ENCODE measurements around the gene CARD8. TPM values are rescaled to one million over a fixed set of nuclear protein-coding genes. Genes with fewer than 3 reads are reported as not detected.
A peak's percentile ranks its signal among the peaks of the same experiment; 100 is the strongest.

The CARD8 gene
- total RNA-seq, 1 donor from 2014 or later: 47.2 TPM

- no peak for DNase-seq
These were observed 49.2 kb downstream of the CARD8 start for GRCh38 chr19:48206397-48207093.

DNA sequence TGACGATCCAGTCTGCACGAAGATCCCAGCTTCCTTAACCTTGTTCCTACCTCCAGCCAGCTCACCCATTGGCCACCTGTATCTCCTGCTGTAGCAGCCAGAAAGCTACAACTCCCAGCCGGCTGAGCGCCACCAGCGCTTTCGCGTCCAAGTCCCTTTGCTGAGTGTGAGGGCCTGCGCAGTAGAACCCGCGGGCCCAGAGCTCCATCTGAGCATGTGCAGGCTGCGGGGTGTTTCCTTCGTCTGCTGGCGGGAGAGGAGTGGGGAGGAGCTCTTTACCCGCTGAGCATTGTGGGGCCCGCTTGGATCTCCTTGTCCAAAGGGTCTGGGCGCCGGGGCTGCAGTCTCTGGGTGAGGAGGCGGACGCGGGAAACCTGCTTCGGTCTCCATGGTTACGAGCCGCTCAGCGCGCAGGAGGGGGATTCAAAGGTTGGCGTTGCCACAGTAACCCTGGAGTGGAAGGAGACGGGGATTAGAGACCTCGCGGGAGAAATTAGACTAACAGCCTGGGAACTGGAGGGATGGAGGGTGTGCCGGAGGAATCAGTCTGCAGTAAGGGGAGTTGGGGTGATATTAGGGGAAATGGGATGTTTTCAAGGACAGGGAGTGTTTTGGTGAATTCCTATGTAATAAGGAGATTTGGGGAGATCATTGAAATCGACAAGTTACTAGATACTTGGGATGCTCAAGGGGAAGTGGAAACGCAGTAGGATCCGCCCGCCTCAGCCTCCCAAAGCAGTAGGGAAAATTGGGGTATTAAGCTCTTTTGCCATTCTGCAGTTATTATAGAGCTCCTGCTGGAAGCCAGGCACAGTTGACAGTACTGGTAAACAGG, 51.7 kb downstream of the CARD8 start:
- DNase-seq: peak; percentile 99

GRCh38 chr19:48203222-48203793, 52.4 kb downstream of the CARD8 start:
- no peak for DNase-seq

DNA sequence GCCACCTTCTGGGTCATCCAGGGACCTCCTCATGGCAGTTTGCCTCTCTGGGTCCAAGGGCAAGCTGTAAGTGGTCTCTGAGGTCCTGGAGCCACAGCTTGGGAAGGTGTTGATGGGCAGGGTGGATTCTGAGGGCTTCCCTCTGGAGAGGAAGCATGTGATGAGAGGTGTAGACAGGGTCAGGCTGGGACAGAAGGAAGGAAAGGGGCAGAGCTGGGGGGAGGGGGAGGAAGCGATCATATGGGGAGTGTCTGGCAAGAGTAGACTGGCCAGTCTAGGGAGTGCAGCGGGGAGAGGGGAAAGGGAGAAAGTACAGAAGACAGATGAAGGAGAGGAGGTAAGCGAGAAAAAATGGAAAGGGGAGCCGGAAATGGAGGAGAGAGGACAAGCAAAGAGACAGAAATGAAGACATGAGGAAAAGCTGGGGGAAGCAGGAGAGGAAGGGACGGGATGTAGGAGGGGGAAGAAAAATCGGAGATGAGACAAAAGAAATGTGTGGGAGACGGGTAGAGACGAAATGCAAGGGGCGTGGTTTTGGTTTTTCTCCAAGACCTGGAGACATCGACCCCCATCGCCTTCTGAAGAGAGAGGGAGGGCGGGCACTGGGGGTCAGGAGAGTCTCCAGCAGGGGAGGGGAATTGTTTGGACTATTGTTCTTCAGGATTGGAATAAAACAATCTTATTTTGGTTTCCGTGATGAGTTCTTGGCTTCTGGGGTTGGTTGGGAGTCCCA, 58.6 kb downstream of the CARD8 start:
- no peak for DNase-seq

GRCh38 chr19:48196321-48196763, 59.4 kb downstream of the CARD8 start:
- DNase-seq: no peak

GRCh38 chr19:48194844-48195830, 60.6 kb downstream of the CARD8 start:
- DNase-seq: no peak

GRCh38 chr19:48194041-48194843, 61.5 kb downstream of the CARD8 start:
- peak; percentile 28 for DNase-seq

DNA sequence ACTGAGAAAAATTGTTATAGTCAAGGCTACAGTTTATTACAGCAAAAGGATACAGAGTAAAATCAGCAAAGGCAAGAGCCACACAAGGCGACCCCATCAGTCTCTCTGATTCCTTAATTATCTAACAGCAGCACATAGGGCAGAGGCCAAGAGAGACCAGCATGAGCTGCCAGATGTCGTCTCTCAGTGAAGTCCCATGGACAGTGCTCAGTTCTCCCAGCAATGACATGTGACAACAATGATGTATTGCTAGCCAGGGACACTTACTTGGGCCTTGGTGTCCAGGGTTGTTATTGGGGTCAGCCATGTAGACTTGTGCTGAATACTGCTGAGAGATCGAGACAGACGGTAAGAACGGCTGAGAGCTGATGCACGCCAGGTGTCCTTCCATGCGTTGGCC, 63.0 kb downstream of the CARD8 start:
- DNase-seq: no peak

GRCh38 chr19:48190885-48191284, 64.8 kb downstream of the CARD8 start:
- DNase-seq: no peak

DNA sequence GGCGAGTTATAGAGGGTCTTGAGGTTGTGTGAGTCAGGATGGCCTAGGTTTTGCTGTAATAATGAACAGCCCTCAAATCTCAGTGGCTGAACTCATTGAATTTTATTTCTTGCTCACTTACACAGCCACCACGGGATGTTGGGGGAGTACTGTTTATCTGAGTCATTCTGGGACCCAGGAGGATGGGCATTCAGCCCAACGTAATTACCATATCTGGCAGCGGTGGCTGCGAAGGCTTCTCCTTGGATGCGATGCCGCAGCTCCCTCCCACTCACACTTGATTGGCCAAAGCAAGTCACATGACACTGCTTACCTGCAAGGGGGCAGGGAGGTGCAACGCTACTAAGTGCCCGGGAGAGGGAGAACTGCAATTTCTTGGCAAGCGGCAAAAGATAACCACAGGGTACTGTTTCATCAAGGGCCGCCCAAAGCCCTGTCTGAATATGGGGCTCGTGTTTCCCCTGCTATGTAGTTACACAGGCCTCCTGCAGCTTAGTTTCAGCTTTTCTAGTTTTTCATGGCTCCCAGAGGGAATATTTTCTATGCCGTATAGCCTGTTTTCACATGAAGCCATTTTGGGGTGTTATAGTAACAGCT, 65.3 kb downstream of the CARD8 start:
- DNase-seq: peak; percentile 53

GRCh38 chr19:48186541-48186991, 69.1 kb downstream of the CARD8 start:
- DNase-seq: peak; percentile 8

- DNase-seq: no peak
These were observed 69.7 kb downstream of the CARD8 start for GRCh38 chr19:48186015-48186414.

DNA sequence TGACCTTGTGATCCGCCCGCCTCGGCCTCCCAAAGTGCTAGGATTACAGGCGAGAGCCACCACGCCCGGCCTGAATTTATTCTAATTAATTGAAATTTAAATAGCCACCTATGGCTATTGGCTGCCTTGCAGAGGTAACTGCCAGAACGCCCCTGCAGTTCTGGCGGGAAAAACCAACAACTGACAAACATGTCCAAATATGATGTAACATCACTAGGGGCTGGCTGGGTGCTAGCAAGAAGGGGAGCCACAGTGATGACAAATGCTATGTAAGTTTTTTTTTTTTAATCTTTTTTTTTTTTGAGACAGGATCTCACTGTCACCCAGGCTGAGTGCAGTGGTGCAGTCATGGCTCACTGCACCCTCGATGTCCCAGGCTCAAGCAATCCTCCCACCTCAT, 72.4 kb downstream of the CARD8 start:
- no peak for DNase-seq

- no peak for DNase-seq
These were observed 73.3 kb downstream of the CARD8 start for GRCh38 chr19:48182434-48182833.

GRCh38 chr19:48181505-48181904, 74.2 kb downstream of the CARD8 start:
- no peak for DNase-seq

DNA sequence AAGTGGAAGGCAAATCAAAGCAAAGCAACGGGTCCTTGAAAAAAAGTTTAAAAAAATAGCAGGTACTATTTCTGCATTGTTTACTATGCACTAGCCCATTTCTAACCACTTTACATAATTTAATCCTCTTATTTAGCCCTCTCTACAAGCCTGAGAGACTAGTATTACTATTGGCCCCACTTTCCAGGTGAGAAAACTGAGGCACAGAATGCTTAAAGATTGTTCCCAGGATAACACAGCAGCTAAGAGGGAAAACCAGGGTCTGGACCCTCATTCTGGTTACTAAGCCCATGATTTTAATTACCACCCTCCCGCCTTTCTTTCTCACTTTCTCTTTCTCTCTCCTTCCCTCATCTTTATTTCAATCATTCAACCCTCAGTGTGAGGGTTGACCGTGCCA, 79.5 kb downstream of the CARD8 start:
- no peak for DNase-seq

DNA sequence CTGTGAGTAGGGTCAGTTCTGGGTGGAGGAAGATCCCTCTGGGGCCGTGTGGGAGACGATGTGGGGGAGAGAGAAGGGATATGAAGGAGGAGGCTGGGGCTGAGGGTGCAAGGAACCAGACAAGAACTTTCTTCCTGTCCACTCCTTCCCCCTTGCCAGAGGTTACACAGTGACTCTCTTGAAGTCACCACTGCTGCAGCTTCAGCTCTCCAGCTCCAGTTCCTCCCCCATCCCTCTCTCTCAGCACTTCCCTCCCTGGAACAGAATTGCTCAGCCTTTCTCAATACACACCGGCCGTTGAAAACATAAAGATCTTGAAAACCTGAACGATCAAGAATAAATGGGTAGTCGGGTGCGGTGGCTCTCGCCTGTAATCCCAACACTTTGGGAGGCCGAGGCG, 80.1 kb downstream of the CARD8 start:
- DNase-seq: no peak

- DNase-seq: no peak
These were observed 81.2 kb downstream of the CARD8 start for GRCh38 chr19:48174445-48175030.

GRCh38 chr19:48171710-48172109, 84.0 kb downstream of the CARD8 start:
- DNase-seq: no peak
